ENCODE data around the gene INPP5A. TPM values are rescaled to one million over a fixed set of nuclear protein-coding genes. Genes with fewer than 3 reads are reported as not detected.

The INPP5A gene
- total and polyA plus RNA-seq, 10 of the 15 experiments (the other 5 are each of a cell fraction or from before 2014, with no cell fraction given) = 0.52 to 15.0 (median 6.3) TPM

- intact Hi-C loops (cut with micrococcal nuclease; ENCODE audit: unreplicated experiment) = no loop called here
- TF ChIP-seq, protein P1, sequence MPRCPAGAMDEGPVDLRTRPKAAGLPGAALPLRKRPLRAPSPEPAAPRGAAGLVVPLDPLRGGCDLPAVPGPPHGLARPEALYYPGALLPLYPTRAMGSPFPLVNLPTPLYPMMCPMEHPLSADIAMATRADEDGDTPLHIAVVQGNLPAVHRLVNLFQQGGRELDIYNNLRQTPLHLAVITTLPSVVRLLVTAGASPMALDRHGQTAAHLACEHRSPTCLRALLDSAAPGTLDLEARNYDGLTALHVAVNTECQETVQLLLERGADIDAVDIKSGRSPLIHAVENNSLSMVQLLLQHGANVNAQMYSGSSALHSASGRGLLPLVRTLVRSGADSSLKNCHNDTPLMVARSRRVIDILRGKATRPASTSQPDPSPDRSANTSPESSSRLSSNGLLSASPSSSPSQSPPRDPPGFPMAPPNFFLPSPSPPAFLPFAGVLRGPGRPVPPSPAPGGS (IDR thresholded peaks at IDR 0.05; ENCODE audit: borderline replicate concordance, insufficient read depth, low read depth, low read length, poor library complexity, severe bottlenecking) = no peak
- TF ChIP-seq YY1 (IDR thresholded peaks at IDR 0.05; ENCODE audit: low read depth, low read length) = no peak
- no peak for TF ChIP-seq POLR2AphosphoS5 (IDR thresholded peaks at IDR 0.05; ENCODE audit: low read length)
- no peak for TF ChIP-seq ZNF384 (IDR thresholded peaks at IDR 0.05; ENCODE audit: borderline replicate concordance, low read depth, low read length)
- TF ChIP-seq ZNF217 (IDR thresholded peaks at IDR 0.05) = no peak
- TF ChIP-seq RAD51 (IDR thresholded peaks at IDR 0.05) = no peak
- no peak for TF ChIP-seq MTA2 (IDR thresholded peaks at IDR 0.05; ENCODE audit: low read depth)
- TF ChIP-seq SREBF1 (IDR thresholded peaks at IDR 0.05; ENCODE audit: low read length) = no peak
- no peak for TF ChIP-seq ZBTB11 (CRISPR knock-in tag; IDR thresholded peaks at IDR 0.05)
- no peak for TF ChIP-seq BMI1 (IDR thresholded peaks at IDR 0.05; ENCODE audit: borderline replicate concordance)
- no peak for TF ChIP-seq NR2C1 (IDR thresholded peaks at IDR 0.05)
- TF ChIP-seq EGR1 (IDR thresholded peaks at IDR 0.05; ENCODE audit: borderline replicate concordance in 1 of 2, low read depth in 2 of 2, low read length in 2 of 2) = no peak
- no peak for TF ChIP-seq SKIL (IDR thresholded peaks at IDR 0.05; ENCODE audit: low read depth, poor library complexity, severe bottlenecking)
- no peak for TF ChIP-seq ATF2 (IDR thresholded peaks at IDR 0.05; ENCODE audit: low read length)
- no peak for TF ChIP-seq PAX5 (IDR thresholded peaks at IDR 0.05; ENCODE audit: borderline replicate concordance, low read depth, low read length)
- no peak for TF ChIP-seq SMARCA5 (IDR thresholded peaks at IDR 0.05)
- TF ChIP-seq SMAD5 (IDR thresholded peaks at IDR 0.05; ENCODE audit: low read depth) = no peak
- TF ChIP-seq TBL1XR1 (IDR thresholded peaks at IDR 0.05; ENCODE audit: low read depth, low read length) = no peak
Measured at GRCh38 chr10:132607961-132608495, 70.4 kb downstream of the INPP5A start.

More at GRCh38 chr10:132607961-132608495, 70.4 kb downstream of the INPP5A start:
- Histone ChIP-seq H3K9ac (ENCODE audit: control insufficient read depth, insufficient read depth, low read length) (no peak overlapping the region), H3K4me3 (no peak overlapping the region), H3K27me3 (replicated peaks in 1 of 2; ENCODE audit: control insufficient read depth in 2 of 2, insufficient read depth in 2 of 2, low read length in 1 of 2) (no peaks in the 10 kb centered on the region), H2AFZ (ENCODE audit: control insufficient read depth, low read depth, low read length) (no peak overlapping the region), H3K4me2 (ENCODE audit: control insufficient read depth, insufficient read depth) (no peak overlapping the region), H3K9me3 (replicated peaks; ENCODE audit: control insufficient read depth, insufficient read depth, low read length) (no peaks in the 10 kb centered on the region; the same call in 2 of the 3 replicates), H3K27ac (ENCODE audit: control insufficient read depth, insufficient read depth) (no peak overlapping the region), H3K4me1 (ENCODE audit: control insufficient read depth, insufficient read depth, low read length) (no peaks in the 10 kb centered on the region), H3K36me3 (ENCODE audit: control insufficient read depth in 2 of 2, insufficient read depth in 2 of 2, low read length in 1 of 2) (no peaks in the 10 kb centered on the region; a peak in 1 of 4 replicates), H3K79me2 (ENCODE audit: control insufficient read depth, insufficient read depth, low read length) (no peaks in the 10 kb centered on the region), H4K20me1 (ENCODE audit: control insufficient read depth, insufficient read depth) (no peaks in the 10 kb centered on the region)
- ATAC-seq = no peak
- SMC1A ChIA-PET (ENCODE audit: uncharacterized antibody, unreplicated experiment) = interaction anchor here (1.5 kb wide), 1 partner anchor 15 kb away, joined by 3 read pairs; no protein-coding TSS in a partner anchor
- BruUV-seq (replicated peaks) = no TSS peak
- DNase-seq (ENCODE audit: low read depth, low spot score) = no peak
- RAD21 ChIA-PET (ENCODE audit: unreplicated experiment) = no interaction called here
- in situ Hi-C loops (cut with MboI) = no loop called here
- WGBS (ENCODE audit: insufficient coverage, insufficient replicate concordance, low lambda C conversion rate, missing lambda C conversion rate) = 90% methylated on average over 25 of the region's 25 CpGs
- POLR2A ChIA-PET = no interaction called here
- CTCF ChIA-PET = no interaction called here
- FAIRE-seq = no peak

Data from GM12878 (cell line).